ENCODE measurements around the gene CALN1.
"Not testable (repeated sequence)": the region's sequence is repeated elsewhere in the genome, so short reads cannot be mapped to it uniquely, and the experiment has no call there.

Gene CALN1

GRCh38 chr7:72080341-72080766, 331.8 kb downstream of the CALN1 start:
- no peak for DNase-seq

DNA sequence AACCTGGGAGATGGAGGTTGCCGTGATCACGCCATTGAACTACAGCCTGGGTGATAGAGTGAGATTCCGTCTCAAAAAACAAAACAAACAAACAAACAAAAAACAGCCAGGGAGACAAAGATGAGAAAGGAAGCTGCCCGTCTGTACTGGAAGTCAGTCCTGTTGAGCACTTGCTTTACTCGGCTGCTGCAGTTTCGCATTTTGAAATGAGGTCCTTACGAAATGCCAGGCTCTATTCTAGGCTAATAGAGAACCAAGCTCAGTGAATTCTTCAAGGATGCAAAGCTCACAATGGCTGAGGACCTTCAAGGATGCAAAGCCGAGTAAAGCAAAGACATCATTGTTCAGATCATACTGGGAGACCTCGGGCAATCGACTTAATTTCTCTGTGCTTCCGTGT, 333.3 kb downstream of the CALN1 start:
- DNase-seq: no peak

DNA sequence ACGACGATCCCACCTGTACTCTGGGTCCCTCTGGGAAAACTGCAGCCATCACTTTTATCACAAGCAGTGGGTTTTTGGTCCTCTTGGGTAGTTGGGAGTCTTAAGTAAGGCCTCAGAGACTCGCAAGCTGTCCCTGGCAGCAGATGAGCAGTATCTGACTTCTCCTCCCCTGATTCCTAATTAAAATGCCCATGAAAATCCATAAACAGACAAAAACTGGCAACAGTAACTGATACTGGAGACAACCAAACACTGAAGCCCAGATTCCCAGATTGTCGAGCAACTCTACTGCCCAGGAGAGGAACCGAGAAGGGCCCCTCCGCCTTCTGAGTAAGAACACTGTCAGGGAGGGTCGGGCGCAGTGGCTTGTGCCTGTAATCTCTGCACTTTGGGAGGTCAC, 333.8 kb downstream of the CALN1 start:
- no peak for DNase-seq

DNA sequence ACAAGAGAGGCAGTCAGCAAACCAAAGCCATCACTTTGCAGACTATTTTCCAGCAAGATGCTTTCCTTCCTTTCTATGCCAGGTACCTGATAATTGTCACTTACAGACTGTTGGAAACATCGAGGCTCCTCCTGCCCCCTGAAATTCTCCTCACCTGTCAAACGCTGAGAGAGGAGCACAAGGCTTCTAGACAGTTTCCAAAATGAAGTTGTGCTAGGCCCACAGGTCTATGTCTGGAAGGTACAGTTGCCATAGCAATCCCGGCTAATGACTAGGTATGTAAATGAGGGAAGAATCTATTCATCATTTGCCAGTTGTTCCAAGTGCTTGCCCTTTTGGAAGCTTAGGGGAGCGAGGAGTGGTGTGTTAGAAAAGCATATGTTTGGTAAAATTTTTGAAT, 334.4 kb downstream of the CALN1 start:
- DNase-seq: no peak

GRCh38 chr7:72072901-72073300, 339.2 kb downstream of the CALN1 start:
- no peak for DNase-seq

- no peak for DNase-seq
Measured at GRCh38 chr7:72069263-72069662, 342.9 kb downstream of the CALN1 start.

- not testable (repeated sequence) for DNase-seq
Measured at GRCh38 chr7:72065764-72066163, 346.4 kb downstream of the CALN1 start.

- no peak for DNase-seq
Measured at GRCh38 chr7:72064916-72065315, 347.2 kb downstream of the CALN1 start.

DNA sequence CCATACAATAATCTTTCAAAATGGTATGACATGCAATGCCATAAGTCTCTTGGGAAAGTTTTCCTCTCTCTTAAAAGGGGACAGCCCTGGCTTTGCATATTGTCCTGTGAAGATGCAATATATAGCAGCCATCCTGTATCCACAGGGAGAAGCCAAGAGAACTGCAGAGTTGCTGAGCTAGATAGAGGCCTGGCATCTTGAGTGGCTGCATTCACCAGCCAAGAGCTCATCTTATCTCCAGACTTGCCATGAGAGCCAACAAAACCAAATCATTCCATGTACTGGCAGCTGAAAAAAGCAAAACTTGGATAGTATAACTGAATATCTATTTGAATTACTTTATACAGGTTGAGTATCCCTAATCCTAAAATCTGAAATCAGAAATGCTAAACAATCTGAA, 348.8 kb downstream of the CALN1 start:
- no peak for DNase-seq

GRCh38 chr7:72062666-72063065, 349.5 kb downstream of the CALN1 start:
- DNase-seq: no peak

DNA sequence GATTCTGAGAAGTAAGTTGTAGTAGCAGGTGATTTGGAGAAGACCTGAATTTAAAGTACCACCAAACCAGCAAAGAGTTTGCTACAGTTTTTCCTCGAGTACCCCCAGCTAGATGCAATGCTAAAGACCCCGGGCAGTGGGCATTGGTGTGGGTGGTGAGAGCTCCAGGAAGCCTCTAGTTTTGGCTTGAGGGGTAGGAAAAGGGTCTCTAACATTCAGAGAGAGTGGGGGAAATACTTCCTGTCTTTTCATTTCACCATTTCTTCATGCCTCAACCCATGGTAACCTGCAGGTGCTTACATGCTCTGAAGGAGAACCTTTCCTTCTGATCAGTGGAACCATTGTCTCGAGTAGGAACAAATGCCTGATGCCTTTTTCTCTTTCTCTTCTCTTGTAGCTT, 352.2 kb downstream of the CALN1 start:
- no peak for DNase-seq

GRCh38 chr7:72058579-72058978, 353.6 kb downstream of the CALN1 start:
- DNase-seq: no peak

- no peak for DNase-seq
Measured at GRCh38 chr7:72057796-72058195, 354.3 kb downstream of the CALN1 start.

DNA sequence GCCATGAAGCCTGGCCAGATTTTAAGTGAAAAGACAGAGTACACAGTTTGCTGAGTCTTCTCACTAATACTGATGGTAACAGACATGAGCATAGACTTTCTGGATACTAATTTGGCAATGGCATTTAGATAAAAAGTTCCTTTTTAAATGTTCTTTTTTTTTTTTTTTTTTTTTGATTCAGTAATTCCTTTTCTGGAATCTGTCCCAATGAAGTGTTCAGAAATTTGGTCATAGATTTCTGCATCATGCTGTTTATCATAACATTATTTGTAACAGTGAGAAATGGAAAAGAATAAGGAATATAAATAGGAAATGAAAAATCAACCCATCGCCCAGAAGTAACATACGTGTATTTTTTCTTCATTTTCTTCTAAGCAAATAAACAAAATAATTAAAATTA, 354.9 kb downstream of the CALN1 start:
- no peak for DNase-seq

GRCh38 chr7:72055426-72055825, 356.7 kb downstream of the CALN1 start:
- no peak for DNase-seq

DNA sequence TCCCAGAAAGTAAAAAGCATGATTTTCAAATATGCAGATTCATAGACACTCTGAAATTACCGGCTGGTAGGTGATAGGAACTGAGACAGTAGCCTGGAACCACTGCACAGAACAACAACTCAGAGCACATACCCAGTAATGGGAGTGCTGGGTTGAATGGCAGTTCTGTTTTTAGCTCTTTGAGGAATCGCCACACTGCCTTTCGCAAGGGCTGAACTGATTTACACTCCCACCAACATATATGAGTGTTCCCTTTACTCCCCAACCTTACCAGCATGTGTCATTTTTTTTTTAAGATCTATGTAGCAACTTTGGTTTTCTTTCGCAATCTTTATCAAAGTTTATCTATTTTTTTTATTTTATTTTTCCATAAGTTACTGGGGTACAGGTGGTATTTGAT, 358.8 kb downstream of the CALN1 start:
- no peak for DNase-seq

GRCh38 chr7:72048420-72048819, 363.7 kb downstream of the CALN1 start:
- no peak for DNase-seq

- DNase-seq: no peak
Measured at GRCh38 chr7:72042855-72043254, 369.3 kb downstream of the CALN1 start.

GRCh38 chr7:72040641-72041040, 371.5 kb downstream of the CALN1 start:
- no peak for DNase-seq

- DNase-seq: no peak
Measured at GRCh38 chr7:72039460-72039859, 372.7 kb downstream of the CALN1 start.

DNA sequence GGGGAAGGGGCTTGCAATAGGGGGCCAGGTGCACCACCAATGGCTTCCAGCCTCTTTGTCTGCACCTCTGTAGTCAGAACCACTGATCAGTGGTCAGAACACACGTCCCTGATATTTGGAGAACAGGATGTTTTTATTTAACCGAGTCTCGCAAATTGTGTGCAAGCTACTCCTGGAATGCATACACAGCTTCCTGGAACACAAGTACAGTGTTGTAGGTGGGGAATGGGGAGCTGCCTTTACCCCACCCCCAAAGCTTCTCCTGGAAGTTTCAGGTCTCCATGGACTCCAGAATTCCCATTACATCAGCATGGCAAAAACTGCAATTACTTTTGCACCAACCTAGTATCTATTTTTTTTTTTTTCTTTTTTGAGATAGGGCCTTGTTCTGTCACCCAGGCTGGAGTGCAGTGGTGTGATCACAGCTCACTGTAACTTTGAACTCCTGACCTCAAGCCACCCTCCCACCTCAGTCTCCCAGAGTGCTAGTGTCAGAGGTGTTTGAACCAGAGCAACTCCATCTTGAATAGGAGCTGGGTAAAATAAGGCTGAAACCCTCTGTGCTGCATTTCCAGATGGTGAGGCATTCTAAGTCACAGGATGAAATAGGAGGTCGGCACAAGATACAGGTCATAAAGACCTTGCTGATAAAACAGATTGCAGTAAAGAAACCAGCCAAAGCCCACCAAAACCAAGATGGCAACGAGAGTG, 374.0 kb downstream of the CALN1 start:
- no peak for DNase-seq

GRCh38 chr7:72037516-72037915, 374.6 kb downstream of the CALN1 start:
- DNase-seq: no peak

GRCh38 chr7:72035266-72035665, 376.9 kb downstream of the CALN1 start:
- no peak for DNase-seq

DNA sequence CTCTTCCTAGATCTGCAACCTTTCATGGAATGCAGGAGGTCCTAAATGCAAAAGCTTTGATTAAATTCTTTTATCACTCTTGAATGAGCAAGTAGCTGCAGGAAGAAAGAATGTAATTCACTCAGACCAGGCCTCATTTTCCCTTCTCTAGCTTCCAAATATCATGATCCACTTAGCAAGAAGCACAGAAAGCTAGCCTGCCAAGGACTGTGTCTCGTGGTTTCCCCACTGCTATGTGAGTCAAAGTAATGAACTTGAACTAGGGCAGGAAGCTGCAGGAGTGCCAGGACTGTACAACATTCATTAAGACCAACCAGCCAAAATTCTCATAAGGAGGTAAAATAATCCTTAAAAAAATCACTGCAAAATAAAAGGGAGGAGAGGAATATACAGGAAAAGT, 379.2 kb downstream of the CALN1 start:
- no peak for DNase-seq

GRCh38 chr7:72030994-72031667, 381.0 kb downstream of the CALN1 start:
- DNase-seq: no peak

Measured in stimulated activated CD4-positive, alpha-beta T cell treated with anti-CD3 and anti-CD28 coated beads, Interleukin-15, amount 100 ng/mL, for 24 hours (primary cell).